Activated CD4-positive, CD25-positive, alpha-beta regulatory T cell (primary cell): ENCODE data around the gene ASPM.
"Not testable (repeated sequence)": the region's sequence is repeated elsewhere in the genome, so short reads cannot be mapped to it uniquely, and the experiment has no call there.

Experiments used
- DNase-seq, 4 experiments: peaks; one replicate each; lab custom pipeline; 2025; lab: John Stamatoyannopoulos, UW

Gene ASPM

GRCh38 chr1:197083474-197083873 lies 63.0 kb downstream of the ASPM start:
- no peak for DNase-seq

- DNase-seq, result no peak
Observed at GRCh38 chr1:197081117-197081753, 65.2 kb downstream of the ASPM start.

- no peak for DNase-seq
Observed at GRCh38 chr1:197080323-197080722, 66.1 kb downstream of the ASPM start.

- no peak for DNase-seq
Observed at GRCh38 chr1:197076585-197076984, 69.9 kb downstream of the ASPM start.

- DNase-seq, result no peak
Observed at GRCh38 chr1:197073978-197074377, 72.5 kb downstream of the ASPM start.

- DNase-seq, result no peak
Observed at GRCh38 chr1:197067457-197067818, 79.0 kb downstream of the ASPM start.

GRCh38 chr1:197066719-197067456 lies 79.6 kb downstream of the ASPM start, which contains the start of gene F13B:
TSS of gene F13B (minus strand) at chr1:197067260. CDS start at chr1:197067223, 37 bp downstream.
- DNase-seq, result no peak

- no peak for DNase-seq
Observed at GRCh38 chr1:197066277-197066676, 80.2 kb downstream of the ASPM start.

- no peak for DNase-seq
Observed at GRCh38 chr1:197065559-197065958, 80.9 kb downstream of the ASPM start.

- DNase-seq, result no peak
Observed at GRCh38 chr1:197063212-197063611, 83.3 kb downstream of the ASPM start.

- DNase-seq, result no peak
Observed at GRCh38 chr1:197062692-197063091, 83.8 kb downstream of the ASPM start.

GRCh38 chr1:197049100-197049499 lies 97.4 kb downstream of the ASPM start:
- DNase-seq, result no peak

- no peak for DNase-seq
Observed at GRCh38 chr1:197042676-197043341, 103.7 kb downstream of the ASPM start.

- no peak for DNase-seq
Observed at GRCh38 chr1:197041486-197042353, 104.7 kb downstream of the ASPM start.

- no peak for DNase-seq
Observed at GRCh38 chr1:197036861-197037260, 109.6 kb downstream of the ASPM start.

GRCh38 chr1:197034631-197035339 lies 111.7 kb downstream of the ASPM start:
- DNase-seq, result not testable (repeated sequence)
